Measurements from ENCODE around the gene GGTLC1.

GGTLC1 gene

DNA sequence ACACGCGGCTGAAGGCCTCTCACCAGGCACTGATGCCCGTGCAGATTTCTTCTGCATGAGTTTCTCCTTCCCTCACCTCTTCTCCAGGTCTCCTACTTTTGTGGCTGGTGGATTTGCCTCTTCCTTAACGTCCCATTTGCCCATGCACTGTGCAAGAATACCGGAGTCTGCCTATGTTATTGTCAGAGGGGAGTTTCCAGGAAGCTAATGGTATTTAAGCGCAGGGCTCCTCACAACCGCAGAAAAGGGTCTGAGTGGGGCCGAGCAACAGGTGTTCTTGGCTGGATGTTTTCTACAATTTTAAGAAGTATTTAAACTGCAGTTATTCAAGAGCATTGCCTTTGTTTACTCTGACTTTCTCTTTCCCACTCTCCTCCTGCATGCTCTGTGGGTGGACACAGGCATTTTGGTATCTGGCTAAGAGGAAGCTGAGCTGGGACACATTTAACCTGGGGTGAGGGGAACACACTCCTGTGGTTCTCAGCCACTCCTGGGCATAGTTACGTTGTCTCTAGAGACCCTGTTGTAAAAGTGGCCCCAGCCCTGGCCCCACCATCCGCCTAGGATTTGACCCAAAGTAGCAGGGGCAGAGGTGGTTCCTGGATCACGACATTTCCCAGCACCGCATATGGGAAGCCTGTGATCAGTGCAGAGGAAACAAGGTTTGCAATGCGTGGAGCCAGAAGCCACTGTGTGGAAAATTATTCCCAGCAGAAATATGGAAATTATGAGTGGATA lies 34.4 kb downstream of the GGTLC1 start:
- no peak for DNase-seq (ENCODE audit: low read depth)
- TF ChIP-seq, protein P1, sequence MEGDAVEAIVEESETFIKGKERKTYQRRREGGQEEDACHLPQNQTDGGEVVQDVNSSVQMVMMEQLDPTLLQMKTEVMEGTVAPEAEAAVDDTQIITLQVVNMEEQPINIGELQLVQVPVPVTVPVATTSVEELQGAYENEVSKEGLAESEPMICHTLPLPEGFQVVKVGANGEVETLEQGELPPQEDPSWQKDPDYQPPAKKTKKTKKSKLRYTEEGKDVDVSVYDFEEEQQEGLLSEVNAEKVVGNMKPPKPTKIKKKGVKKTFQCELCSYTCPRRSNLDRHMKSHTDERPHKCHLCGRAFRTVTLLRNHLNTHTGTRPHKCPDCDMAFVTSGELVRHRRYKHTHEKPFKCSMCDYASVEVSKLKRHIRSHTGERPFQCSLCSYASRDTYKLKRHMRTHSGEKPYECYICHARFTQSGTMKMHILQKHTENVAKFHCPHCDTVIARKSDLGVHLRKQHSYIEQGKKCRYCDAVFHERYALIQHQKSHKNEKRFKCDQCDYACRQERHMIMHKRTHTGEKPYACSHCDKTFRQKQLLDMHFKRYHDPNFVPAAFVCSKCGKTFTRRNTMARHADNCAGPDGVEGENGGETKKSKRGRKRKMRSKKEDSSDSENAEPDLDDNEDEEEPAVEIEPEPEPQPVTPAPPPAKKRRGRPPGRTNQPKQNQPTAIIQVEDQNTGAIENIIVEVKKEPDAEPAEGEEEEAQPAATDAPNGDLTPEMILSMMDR (IDR thresholded peaks at IDR 0.05; ENCODE audit: control insufficient read depth, insufficient read depth, low read depth, low read length, missing control alignments), result no peak
- no peak overlapping the region for H3K4me3 ChIP-seq (ENCODE audit: control insufficient read depth, low read depth, low read length)

DNA sequence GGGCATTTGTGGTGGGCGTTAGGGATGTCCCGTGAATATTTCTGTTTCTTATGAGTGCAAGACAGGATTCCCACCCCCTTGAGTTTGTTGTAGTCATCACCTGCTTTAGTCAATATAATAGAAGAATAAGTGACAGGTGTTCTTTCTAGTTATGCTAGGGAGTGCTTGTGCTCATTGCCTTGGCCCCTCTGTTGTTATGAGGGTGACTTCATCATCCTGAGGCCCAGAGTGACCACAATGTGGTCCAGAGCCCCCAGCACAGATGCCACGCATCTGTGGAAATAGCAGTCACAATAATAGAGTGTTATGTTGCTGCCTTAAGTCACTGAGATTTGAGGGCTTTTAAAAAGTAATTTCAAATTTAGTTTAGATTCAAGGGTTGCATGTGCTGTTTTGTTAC lies 42.4 kb downstream of the GGTLC1 start:
- TF ChIP-seq, protein P1 (IDR thresholded peaks at IDR 0.05; ENCODE audit: control insufficient read depth, insufficient read depth, low read depth, low read length, missing control alignments), result no peak
- no peak overlapping the region for H3K4me3 ChIP-seq (ENCODE audit: control insufficient read depth, low read depth, low read length)
- DNase-seq (ENCODE audit: low read depth), result no peak

DNA sequence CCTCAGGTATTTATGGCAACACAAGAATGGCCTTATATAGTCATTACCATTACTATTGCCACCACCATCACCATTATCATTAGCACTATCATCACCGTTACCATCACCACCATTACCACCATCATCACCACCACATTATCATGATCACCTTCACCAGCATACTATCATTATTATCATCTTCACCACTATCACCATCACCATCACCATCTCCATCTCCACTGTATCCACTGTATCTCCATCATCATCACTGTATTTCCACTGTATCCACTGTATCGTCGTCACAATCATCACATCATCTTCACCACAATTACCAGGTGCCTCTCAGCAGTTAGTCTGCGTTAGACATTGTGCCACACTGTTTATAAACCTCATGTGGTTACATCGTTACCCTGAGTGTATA lies 45.3 kb downstream of the GGTLC1 start:
- H3K4me3 ChIP-seq (ENCODE audit: control insufficient read depth, low read depth, low read length), result no peak overlapping the region
- TF ChIP-seq, protein P1 (IDR thresholded peaks at IDR 0.05; ENCODE audit: control insufficient read depth, insufficient read depth, low read depth, low read length, missing control alignments), result no peak
- DNase-seq (ENCODE audit: low read depth), result no peak

DNA sequence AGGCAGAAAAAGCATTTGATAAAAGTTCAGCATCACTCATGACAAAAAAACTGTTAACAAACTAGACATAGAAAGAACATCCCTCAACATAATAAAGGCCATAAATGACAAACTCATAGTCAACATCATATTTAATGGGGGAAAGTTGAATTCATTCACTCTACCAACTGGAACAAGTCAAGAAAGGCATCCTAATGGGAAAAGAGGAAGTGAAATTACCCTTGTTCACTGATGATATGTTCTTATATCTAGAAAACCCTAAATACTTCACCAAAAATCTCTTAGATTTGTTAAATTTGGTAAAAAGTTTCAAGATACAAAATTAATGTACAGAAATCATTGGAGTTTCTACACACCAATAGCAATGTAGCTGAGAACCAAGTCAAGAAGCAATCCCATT lies 48.9 kb downstream of the GGTLC1 start:
- DNase-seq (ENCODE audit: low read depth), result no peak
- no peak overlapping the region for H3K4me3 ChIP-seq (ENCODE audit: control insufficient read depth, low read depth, low read length)
- TF ChIP-seq, protein P1 (IDR thresholded peaks at IDR 0.05; ENCODE audit: control insufficient read depth, insufficient read depth, low read depth, low read length, missing control alignments), result no peak

DNA sequence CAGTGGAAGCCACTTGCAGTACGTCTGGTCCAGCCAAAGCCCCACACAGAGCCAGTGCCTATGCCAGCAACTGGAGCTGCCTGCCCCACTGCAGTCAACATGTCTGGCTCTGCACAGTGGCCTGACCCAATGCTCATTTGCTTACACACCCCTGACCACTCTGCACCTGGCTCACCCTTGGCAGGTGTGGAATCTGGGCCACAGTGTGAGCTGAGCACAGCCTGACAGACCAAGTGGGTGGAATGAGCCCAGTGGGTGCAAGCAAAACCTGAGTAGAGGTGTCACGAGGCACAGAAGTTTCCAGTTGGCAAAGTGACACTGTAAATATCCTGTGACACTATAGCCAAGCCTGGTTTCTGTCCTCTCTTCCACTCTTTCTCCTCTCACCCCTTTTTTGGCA lies 49.5 kb downstream of the GGTLC1 start:
- no peak overlapping the region for H3K4me3 ChIP-seq (ENCODE audit: control insufficient read depth, low read depth, low read length)
- DNase-seq (ENCODE audit: low read depth), result no peak
- TF ChIP-seq, protein P1 (IDR thresholded peaks at IDR 0.05; ENCODE audit: control insufficient read depth, insufficient read depth, low read depth, low read length, missing control alignments), result no peak

DNA sequence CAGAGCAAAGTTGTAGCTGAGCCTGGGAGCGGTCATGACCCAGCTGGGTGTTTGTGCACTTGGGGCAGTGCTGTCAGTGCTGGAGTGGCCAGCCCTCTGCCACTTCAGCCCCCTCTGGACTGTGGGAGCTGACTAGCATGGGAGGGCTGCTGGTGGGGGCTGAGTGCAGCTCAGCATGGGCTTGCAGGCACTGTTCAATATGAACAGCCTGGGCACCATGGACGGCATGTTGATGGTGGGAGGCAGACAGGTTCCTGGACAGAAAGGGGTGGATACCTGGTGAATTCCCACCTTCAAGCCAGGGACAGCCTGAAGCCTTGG lies 50.5 kb downstream of the GGTLC1 start:
- no peak overlapping the region for H3K4me3 ChIP-seq (ENCODE audit: control insufficient read depth, low read depth, low read length)
- TF ChIP-seq, protein P1 (IDR thresholded peaks at IDR 0.05; ENCODE audit: control insufficient read depth, insufficient read depth, low read depth, low read length, missing control alignments), result no peak
- DNase-seq (ENCODE audit: low read depth), result no peak

Data from AG09309 (cell line).